Ovary (tissue), 9 donors: ENCODE data around the gene TAB2. TPM values are rescaled to one million over a fixed set of nuclear protein-coding genes. Genes with fewer than 3 reads are reported as not detected.

ENCODE experiments used
- DNase-seq, 5 donors: peaks; one replicate each; pipeline ENCODE4 v3.0.0-alpha.2; 2019 to 2020
- H3K27ac ChIP-seq, 2 donors: fragments of 200-600 bp; one replicate each; pipeline versions ENCODE4 v1.5.1 to v1.8.0; 2019 to 2022
- H3K27me3 ChIP-seq: fragments of 200-600 bp; one replicate; pipeline ENCODE4 v1.8.0; 2022
- H3K36me3 ChIP-seq: fragments of 200-600 bp; sonication (generic); one replicate; pipeline ENCODE4 v1.5.1; 2019
- H3K4me1 ChIP-seq: one replicate; pipeline ENCODE4 v1.8.1; 2013; ENCODE audit warnings: mild to moderate bottlenecking, moderate library complexity; ENCODE audit not compliant: insufficient read depth
- H3K4me3 ChIP-seq: fragments of 200-600 bp; sonication (generic); one replicate; pipeline ENCODE4 v1.5.1; 2017
- H3K9me3 ChIP-seq, 2 donors: fragments of 200-600 bp in 1 of 2; sonication (generic) in 1 of 2; one replicate each; pipeline versions ENCODE4 v1.5.1 to v1.8.1; 2013 to 2019; ENCODE audit warnings: mild to moderate bottlenecking in 1 of 2, moderate library complexity in 1 of 2
- CTCF ChIP-seq, 3 donors: fragments of 450-650 bp in 2 of 3; fragments of 200-600 bp in 1 of 3; IDR thresholded peaks; one replicate each; pipeline versions ENCODE4 v1.5.1 to v1.8.0; 2016 to 2022; ENCODE audit warnings: antibody characterized with exemption in 3 of 3, mild to moderate bottlenecking in 1 of 3
- EP300 ChIP-seq: sonication (generic); formaldehyde crosslinking; IDR thresholded peaks from one replicate; pipeline ENCODE4 v1.6.1; 2017; ENCODE audit warnings: antibody characterized with exemption
- POLR2A ChIP-seq: fragments of 450-650 bp; IDR thresholded peaks from one replicate; pipeline ENCODE4 v1.6.1; 2017; ENCODE audit warnings: antibody characterized with exemption, mild to moderate bottlenecking, moderate library complexity
- WGBS, 3 donors: extraction: QIAGEN DNeasy Blood & Tissue Kit in 1 of 3; methylation state at CpG; one replicate each; pipeline versions ENCODE4 v1.1.5 to v1.1.7; 2013 to 2017; 5-methylcytosine and 5-hydroxymethylcytosine counted together
- intact Hi-C, 4 donors: fragments of 100-400 bp; cut with DNase I; formaldehyde crosslinking; loops; one replicate each; pipeline versions ENCODE4 v1.11.0 to v1.15.1; 2022 to 2023
- polyA plus RNA-seq, 2 donors: library from polyadenylated mRNA; stranded (reverse); fragments of 200-250 nt in 1 of 2; fragments of 350-450 nt in 1 of 2; fragmentation: Illumina TruSeq in 1 of 2; extraction: RNeasy Lipid Tissue Mini Kit (QIAGEN cat#74804) in 1 of 2; gene quantifications; one replicate each; pipeline ENCODE4 v1.2.3, GENCODE V29; 2013 to 2014
- total RNA-seq, 7 donors: library from RNA; depleted of rRNA in 2 of 7; stranded (reverse); fragments of >200 nt in 2 of 7; fragmentation: NEBNext Ultra II Directional in 3 of 7; extraction: Animal tissue kit (Norgen Biotek cat#: 25700) in 3 of 7; gene quantifications; one replicate each; pipeline versions ENCODE4 v1.1.0 to v1.2.4, GENCODE V29; 2016 to 2023
- donor health status: DM: no; HTN: no; CAD: no; lungs with moderate emphysema.
- donor health status: DM: no; HTN: no; CAD: no.
- donor health status: Bipolar disorder and iron deficiency.
- donor health status: DM: yes; HTN: yes; CAD: no.
- donor health status: DM: no; HTN: no; CAD: no.
- donor health status: DM: yes; HTN: yes; CAD: no.

The TAB2 gene
- total and polyA plus RNA-seq, 9 donors, result 39.6 to 75.9 (median 62.6) TPM

- no peak for TF ChIP-seq POLR2A
- no peak for TF ChIP-seq EP300
- no peak for TF ChIP-seq CTCF (IDR thresholded peaks at IDR 0.05)
- Histone ChIP-seq H3K4me1 (no peaks in the 10 kb centered on the region), H3K4me3 (no peak overlapping the region), H3K27me3 (no peaks in the 10 kb centered on the region), H3K36me3 (no peaks in the 10 kb centered on the region), H3K27ac (no peak overlapping the region), H3K9me3 (no peaks in the 10 kb centered on the region)
- whole genome bisulfite sequencing, 3 donors, result 83 to 89% (median 88%) methylated on average over 3 of the region's 3 CpGs
- intact Hi-C loops, result no loop called here
- no peak for DNase-seq
These were observed 72.2 kb downstream of the TAB2 start for GRCh38 chr6:149389509-149390297.

DNA sequence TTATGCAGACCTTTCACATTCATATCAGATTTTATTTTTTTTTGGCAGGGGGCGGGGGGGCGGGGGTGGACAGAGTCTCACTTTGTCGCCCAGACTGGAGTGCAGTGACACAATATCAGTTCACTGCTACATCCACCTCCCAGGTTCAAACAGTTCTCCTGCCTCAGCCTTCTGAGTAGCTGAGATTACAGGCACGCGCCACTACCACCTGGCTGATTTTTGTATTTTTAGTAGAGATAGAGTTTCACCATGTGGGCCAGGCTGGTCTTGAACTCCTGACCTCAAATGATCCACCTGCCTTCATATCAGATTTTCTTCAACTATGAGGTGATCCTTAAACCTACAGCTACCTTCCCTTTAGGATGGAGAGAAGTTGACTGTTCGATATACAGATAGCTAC, 74.6 kb downstream of the TAB2 start:
- TF ChIP-seq CTCF (IDR thresholded peaks at IDR 0.05) (no peak), POLR2A (no peak), EP300 (no peak)
- Histone ChIP-seq H3K9me3 (no peaks in the 10 kb centered on the region), H3K27me3 (no peaks in the 10 kb centered on the region), H3K4me1 (no peaks in the 10 kb centered on the region), H3K27ac (no peak overlapping the region), H3K4me3 (no peak overlapping the region), H3K36me3 (no peaks in the 10 kb centered on the region)
- intact Hi-C loops, result no loop called here
- WGBS, 3 donors, result 97 to 98% (median 98%) methylated on average over 6 of the region's 6 CpGs
- no peak for DNase-seq

DNA sequence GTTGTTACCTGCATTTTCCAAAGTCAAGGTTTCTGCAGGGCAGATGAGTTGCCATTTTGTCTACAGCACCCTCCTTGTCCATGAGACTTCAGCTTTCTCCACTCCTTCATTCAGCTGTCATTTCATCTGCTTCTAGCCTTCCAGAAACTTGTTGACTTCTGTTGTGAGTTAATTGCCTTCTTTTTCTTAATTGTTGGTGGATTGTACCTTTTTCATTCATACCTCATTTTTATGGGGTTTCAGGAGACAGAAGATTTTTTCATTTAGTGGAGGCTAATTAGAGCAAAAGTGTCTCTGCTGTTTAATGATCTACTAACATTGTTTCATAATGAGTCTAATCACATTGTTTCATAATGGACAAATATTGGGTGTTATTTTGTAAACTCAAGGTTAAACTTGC, 75.0 kb downstream of the TAB2 start:
- DNase-seq, result no peak

DNA sequence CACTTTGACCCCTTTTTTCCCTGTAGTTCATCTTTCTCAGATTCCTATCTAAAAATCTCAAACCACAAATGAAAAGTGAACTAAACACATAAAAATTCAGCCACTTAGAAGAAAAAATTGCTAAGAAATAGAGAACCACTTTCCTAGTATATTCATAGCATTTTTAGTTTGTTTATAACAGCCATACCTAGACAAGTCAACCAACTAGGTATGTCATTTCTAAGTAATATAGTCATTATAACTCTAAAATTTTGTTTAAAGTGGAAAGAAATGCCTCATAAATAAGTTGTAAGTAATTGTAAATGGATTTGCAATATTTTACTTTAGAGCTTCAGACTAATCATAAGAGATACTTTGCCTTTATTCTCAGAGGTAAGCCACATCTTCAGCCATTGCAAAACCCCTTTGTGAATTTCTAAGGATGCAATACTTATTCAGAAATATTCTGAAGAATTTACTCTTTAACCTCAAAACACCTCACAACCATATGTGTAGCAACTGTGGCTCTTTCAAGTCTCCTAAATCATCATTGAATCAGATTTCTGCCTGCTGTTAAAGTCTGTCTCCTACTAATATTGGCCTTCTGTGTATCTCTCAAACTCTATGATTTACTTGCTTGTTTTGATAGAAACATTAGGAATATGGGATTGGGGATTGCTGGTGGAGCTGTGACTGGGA, 75.6 kb downstream of the TAB2 start:
- DNase-seq, result no peak
- H3K27ac ChIP-seq, result no peak overlapping the region
- intact Hi-C loops, result no loop called here
- no peaks in the 10 kb centered on the region for H3K4me1 ChIP-seq
- no peak overlapping the region for H3K4me3 ChIP-seq
- no peaks in the 10 kb centered on the region for H3K36me3 ChIP-seq
- H3K9me3 ChIP-seq, result no peaks in the 10 kb centered on the region
- H3K27me3 ChIP-seq, result no peaks in the 10 kb centered on the region
- TF ChIP-seq CTCF (IDR thresholded peaks at IDR 0.05), result no peak
- no peak for TF ChIP-seq EP300
- TF ChIP-seq POLR2A, result no peak

More for the DNA sequence above, 75.0 kb downstream of the TAB2 start:
- TF ChIP-seq POLR2A, result no peak
- no peak for TF ChIP-seq EP300
- TF ChIP-seq CTCF (IDR thresholded peaks at IDR 0.05), result no peak
- intact Hi-C loops, result no loop called here
- H3K9me3 ChIP-seq, result no peaks in the 10 kb centered on the region
- H3K27me3 ChIP-seq, result no peaks in the 10 kb centered on the region
- no peak overlapping the region for H3K4me3 ChIP-seq
- H3K36me3 ChIP-seq, result no peaks in the 10 kb centered on the region
- H3K4me1 ChIP-seq, result no peaks in the 10 kb centered on the region
- H3K27ac ChIP-seq, result no peak overlapping the region
